Pancreas (tissue), 10 donors: ENCODE data around the gene COMTD1. TPM values are rescaled to one million over a fixed set of nuclear protein-coding genes. Genes with fewer than 3 reads are reported as not detected.

Experiments
- ATAC-seq, 4 donors: fragments of 200-7000 bp; cut with Tn5 transposase; one replicate each; pipeline versions ENCODE4 v1.8.0 to v1.9.1; 2020; ENCODE audit warnings: mild to moderate bottlenecking in 4 of 4, moderate library complexity in 4 of 4
- DNase-seq, 6 donors: peaks; one replicate each; pipeline ENCODE4 v3.0.0-alpha.2; 2020
- FAIRE-seq: peaks from 2 replicates; lab custom pipeline; 2012; peaks lifted over from hg19 to GRCh38; lab: Jason Lieb, UNC
- H3K27ac ChIP-seq, 4 donors: fragments of 200-600 bp; sonication (generic); 1 replicate in 3 of 4; 2 replicates in 1 of 4; pipeline versions ENCODE4 v1.5.0 to v1.8.0; 2020
- H3K27me3 ChIP-seq, 4 donors: fragments of 200-600 bp; one replicate each; pipeline ENCODE4 v1.8.0; 2021
- H3K36me3 ChIP-seq, 3 donors: fragments of 200-600 bp; sonication (generic) in 1 of 3; one replicate each; pipeline versions ENCODE4 v1.5.0 to v1.8.0; 2020 to 2021
- H3K4me1 ChIP-seq, 3 donors: fragments of 200-600 bp; one replicate each; pipeline ENCODE4 v1.8.0; 2021
- H3K4me3 ChIP-seq, 4 donors: fragments of 200-600 bp; sonication (generic) in 2 of 4; one replicate each; pipeline versions ENCODE4 v1.5.0 to v1.8.0; 2020 to 2021
- H3K9me3 ChIP-seq, 4 donors: fragments of 200-600 bp; one replicate each; pipeline ENCODE4 v1.8.0; 2021
- WGBS, 2 donors: extraction: QIAGEN DNeasy Blood & Tissue Kit; methylation state at CpG; one replicate each; pipeline ENCODE4 v1.1.7; 2013; 5-methylcytosine and 5-hydroxymethylcytosine counted together
- intact Hi-C, 3 donors: fragments of 100-400 bp; cut with DNase I; formaldehyde crosslinking; loops; one replicate each; pipeline versions ENCODE4 v1.11.1 to v1.14.2; 2022
- polyA plus RNA-seq, 2 donors: library from polyadenylated mRNA; stranded (reverse); fragments of 200-250 nt; gene quantifications; one replicate each; pipeline ENCODE4 v1.2.3, GENCODE V29; 2013
- total RNA-seq, 6 donors: library from RNA; stranded (reverse); fragmentation: NEBNext Ultra II Directional in 4 of 6; extraction: Animal tissue kit (Norgen Biotek cat#: 25700) in 4 of 6; gene quantifications; one replicate each; pipeline versions ENCODE4 v1.2.1 to v1.2.4, GENCODE V29; 2021 to 2023
- TF ChIP-seq, protein P1 (sequence below), 4 donors: fragments of 200-600 bp; sonication (generic) in 3 of 4; IDR thresholded peaks; one replicate each; pipeline versions ENCODE4 v1.5.0 to v1.8.0; 2021; ENCODE audit warnings: antibody characterized with exemption in 4 of 4
- donor health status: healthy with polysubstance abuse.
- donor health status: DM: no; HTN: no; CAD: no; lungs with moderate emphysema.
- donor health status: DM: no; HTN: no; CAD: no.
- donor health status: control.
- donor health status: control.
- donor health status: Bipolar disorder and iron deficiency.
- donor health status: DM: yes; HTN: yes; CAD: no.
- donor health status: DM: no; HTN: no; CAD: no.
- donor health status: DM: no; HTN: no; CAD: no.
- donor health status: DM: yes; HTN: yes; CAD: no.

The COMTD1 gene
- total and polyA plus RNA-seq, 8 donors, result 54.1 to 318 (median 72.5) TPM

- intact Hi-C loops, result no loop called here
- DNase-seq (no peak), ATAC-seq (no peak), FAIRE-seq (no peak)
- Histone ChIP-seq H3K36me3 (no peaks in the 10 kb centered on the region), H3K27ac (no peak overlapping the region), H3K4me3 (no peak overlapping the region), H3K9me3 (no peaks in the 10 kb centered on the region), H3K27me3 (no peaks in the 10 kb centered on the region), H3K4me1 (no peaks in the 10 kb centered on the region)
- TF ChIP-seq, protein P1, sequence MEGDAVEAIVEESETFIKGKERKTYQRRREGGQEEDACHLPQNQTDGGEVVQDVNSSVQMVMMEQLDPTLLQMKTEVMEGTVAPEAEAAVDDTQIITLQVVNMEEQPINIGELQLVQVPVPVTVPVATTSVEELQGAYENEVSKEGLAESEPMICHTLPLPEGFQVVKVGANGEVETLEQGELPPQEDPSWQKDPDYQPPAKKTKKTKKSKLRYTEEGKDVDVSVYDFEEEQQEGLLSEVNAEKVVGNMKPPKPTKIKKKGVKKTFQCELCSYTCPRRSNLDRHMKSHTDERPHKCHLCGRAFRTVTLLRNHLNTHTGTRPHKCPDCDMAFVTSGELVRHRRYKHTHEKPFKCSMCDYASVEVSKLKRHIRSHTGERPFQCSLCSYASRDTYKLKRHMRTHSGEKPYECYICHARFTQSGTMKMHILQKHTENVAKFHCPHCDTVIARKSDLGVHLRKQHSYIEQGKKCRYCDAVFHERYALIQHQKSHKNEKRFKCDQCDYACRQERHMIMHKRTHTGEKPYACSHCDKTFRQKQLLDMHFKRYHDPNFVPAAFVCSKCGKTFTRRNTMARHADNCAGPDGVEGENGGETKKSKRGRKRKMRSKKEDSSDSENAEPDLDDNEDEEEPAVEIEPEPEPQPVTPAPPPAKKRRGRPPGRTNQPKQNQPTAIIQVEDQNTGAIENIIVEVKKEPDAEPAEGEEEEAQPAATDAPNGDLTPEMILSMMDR (IDR thresholded peaks at IDR 0.05), result no peak
- WGBS, 2 donors, result 96 to 98% methylated on average over 2 of the region's 2 CpGs
Measured at GRCh38 chr10:75254739-75255138, 19.0 kb upstream of the COMTD1 start.

GRCh38 chr10:75253281-75254220 is 17.8 kb upstream of the COMTD1 start:
- DNase-seq, result no peak
- intact Hi-C loops, result no loop called here
- no peak for ATAC-seq
- Histone ChIP-seq H3K36me3 (no peaks in the 10 kb centered on the region), H3K9me3 (no peaks in the 10 kb centered on the region), H3K4me3 (no peak overlapping the region), H3K27ac (no peak overlapping the region), H3K4me1 (no peaks in the 10 kb centered on the region), H3K27me3 (no peaks in the 10 kb centered on the region)
- TF ChIP-seq, protein P1 (IDR thresholded peaks at IDR 0.05), result no peak
- FAIRE-seq, result no peak
- 97 to 98% methylated on average over 1 of the region's 1 CpG for WGBS, 2 donors

DNA sequence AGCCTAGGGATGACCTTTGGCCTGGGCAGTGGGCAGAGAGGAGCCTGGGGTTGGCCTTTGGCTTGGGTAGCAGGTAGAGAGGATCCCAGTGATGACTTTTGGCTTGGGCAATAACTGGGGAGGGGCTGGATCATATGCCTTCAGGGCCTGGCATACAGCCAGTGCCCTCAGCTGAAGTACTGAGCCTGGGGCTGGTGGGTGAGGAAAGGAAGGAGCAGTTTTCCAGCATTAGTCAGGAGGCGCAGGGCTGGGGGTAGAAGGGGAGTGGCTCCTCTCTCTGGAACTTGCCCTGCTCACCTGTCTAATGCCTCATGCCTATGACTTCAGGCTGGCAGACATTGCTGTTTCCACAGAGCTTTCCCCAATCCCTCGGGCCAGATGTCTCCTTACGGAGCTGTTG is 15.2 kb upstream of the COMTD1 start:
- FAIRE-seq (no peak), DNase-seq (peak in 1 of 6 donors; percentile 39), ATAC-seq (peak in 2 of 4 donors; percentile 49 to 59)
- H3K4me3 ChIP-seq, result no peak overlapping the region
- TF ChIP-seq, protein P1 (IDR thresholded peaks at IDR 0.05), result no peak
- H3K4me1 ChIP-seq, result peaks cover 0 to 2% (median 2%) of the 10 kb centered on the region in 3 donors
- no peak overlapping the region for H3K27ac ChIP-seq
- WGBS, 2 donors, result 92 to 97% methylated on average over 3 of the region's 3 CpGs
- no peaks in the 10 kb centered on the region for H3K9me3 ChIP-seq
- intact Hi-C loops, result no loop called here
- H3K36me3 ChIP-seq, result no peaks in the 10 kb centered on the region
- H3K27me3 ChIP-seq, result no peaks in the 10 kb centered on the region

- H3K27me3 ChIP-seq, result no peaks in the 10 kb centered on the region
- TF ChIP-seq, protein P1 (IDR thresholded peaks at IDR 0.05), result no peak
- peak in 2 of 4 donors; percentile 56 to 60 for ATAC-seq
- H3K4me3 ChIP-seq, result no peak overlapping the region
- DNase-seq, result peak in 3 of 6 donors; percentile 59 to 65 (median 64)
- peaks cover 0 to 20% (median 9%) of the 10 kb centered on the region in 3 donors for H3K4me1 ChIP-seq
- intact Hi-C loops, result no loop called here
- H3K9me3 ChIP-seq, result no peaks in the 10 kb centered on the region
- WGBS, 2 donors, result 85% methylated on average over 5 of the region's 5 CpGs
- no peak overlapping the region for H3K27ac ChIP-seq
- no peaks in the 10 kb centered on the region for H3K36me3 ChIP-seq
- no peak for FAIRE-seq
Measured at GRCh38 chr10:75247797-75248196, 12.0 kb upstream of the COMTD1 start.

GRCh38 chr10:75246506-75246905 is 10.7 kb upstream of the COMTD1 start:
- no peak overlapping the region for H3K27ac ChIP-seq
- H3K36me3 ChIP-seq, result no peaks in the 10 kb centered on the region
- no peak for ATAC-seq
- H3K4me3 ChIP-seq, result no peak overlapping the region
- intact Hi-C loops, result no loop called here
- H3K9me3 ChIP-seq, result no peaks in the 10 kb centered on the region
- H3K27me3 ChIP-seq, result no peaks in the 10 kb centered on the region
- H3K4me1 ChIP-seq, result peaks cover 0 to 20% (median 9%) of the 10 kb centered on the region in 3 donors
- peak in 1 of 6 donors; percentile 31 for DNase-seq
- TF ChIP-seq, protein P1 (IDR thresholded peaks at IDR 0.05), result no peak
- WGBS, 2 donors, result 89 to 93% methylated on average over 6 of the region's 6 CpGs
- no peak for FAIRE-seq
